ENCODE measurements around the gene SGCD. TPM values are rescaled to one million over a fixed set of nuclear protein-coding genes. Genes with fewer than 3 reads are reported as not detected.

SGCD gene
- total and polyA plus RNA-seq, 4 donors: 0.79 to 20.9 (median 6.0) TPM

GRCh38 chr5:156361436-156362109 is 34.6 kb downstream of the SGCD start:
- 76 to 81% methylated on average over 3 of the region's 3 CpGs for WGBS, 2 donors
- Histone ChIP-seq H3K4me3 (no peak overlapping the region), H3K27ac (ENCODE audit: low read depth in 1 of 2, low read length in 1 of 2) (no peak overlapping the region), H3K9ac (ENCODE audit: insufficient read depth in 1 of 2, low read length in 2 of 2) (no peak overlapping the region), H3K27me3 (ENCODE audit: control insufficient read depth in 3 of 3, insufficient read depth in 3 of 3, low read length in 2 of 3) (no peaks in the 10 kb centered on the region), H3K4me1 (ENCODE audit: control insufficient read depth in 5 of 5, insufficient read depth in 5 of 5, low read length in 5 of 5) (peaks cover 0 to 9% (median 0%) of the 10 kb centered on the region in 5 donors), H3K9me3 (ENCODE audit: control insufficient read depth in 4 of 4, insufficient read depth in 3 of 4, low read length in 3 of 4) (peaks cover 0 to 3% (median 0%) of the 10 kb centered on the region in 4 donors), H3K36me3 (ENCODE audit: control insufficient read depth in 4 of 4, insufficient read depth in 4 of 4, low read length in 4 of 4) (peaks cover 0 to 3% (median 1%) of the 10 kb centered on the region in 4 donors)
- DNase-seq (no peak), ATAC-seq (ENCODE audit: insufficient read depth, low FRiP score) (no peak)
- TF ChIP-seq, protein P1, sequence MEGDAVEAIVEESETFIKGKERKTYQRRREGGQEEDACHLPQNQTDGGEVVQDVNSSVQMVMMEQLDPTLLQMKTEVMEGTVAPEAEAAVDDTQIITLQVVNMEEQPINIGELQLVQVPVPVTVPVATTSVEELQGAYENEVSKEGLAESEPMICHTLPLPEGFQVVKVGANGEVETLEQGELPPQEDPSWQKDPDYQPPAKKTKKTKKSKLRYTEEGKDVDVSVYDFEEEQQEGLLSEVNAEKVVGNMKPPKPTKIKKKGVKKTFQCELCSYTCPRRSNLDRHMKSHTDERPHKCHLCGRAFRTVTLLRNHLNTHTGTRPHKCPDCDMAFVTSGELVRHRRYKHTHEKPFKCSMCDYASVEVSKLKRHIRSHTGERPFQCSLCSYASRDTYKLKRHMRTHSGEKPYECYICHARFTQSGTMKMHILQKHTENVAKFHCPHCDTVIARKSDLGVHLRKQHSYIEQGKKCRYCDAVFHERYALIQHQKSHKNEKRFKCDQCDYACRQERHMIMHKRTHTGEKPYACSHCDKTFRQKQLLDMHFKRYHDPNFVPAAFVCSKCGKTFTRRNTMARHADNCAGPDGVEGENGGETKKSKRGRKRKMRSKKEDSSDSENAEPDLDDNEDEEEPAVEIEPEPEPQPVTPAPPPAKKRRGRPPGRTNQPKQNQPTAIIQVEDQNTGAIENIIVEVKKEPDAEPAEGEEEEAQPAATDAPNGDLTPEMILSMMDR (IDR thresholded peaks at IDR 0.05; ENCODE audit: control extremely low read depth, extremely low read depth): no peak

- Histone ChIP-seq H3K27ac (ENCODE audit: low read depth in 1 of 2, low read length in 1 of 2) (no peak overlapping the region), H3K9ac (ENCODE audit: insufficient read depth in 1 of 2, low read length in 2 of 2) (no peak overlapping the region), H3K4me1 (ENCODE audit: control insufficient read depth in 5 of 5, insufficient read depth in 5 of 5, low read length in 5 of 5) (peaks cover 0 to 3% (median 0%) of the 10 kb centered on the region in 5 donors), H3K4me3 (no peak overlapping the region), H3K9me3 (ENCODE audit: control insufficient read depth in 4 of 4, insufficient read depth in 3 of 4, low read length in 3 of 4) (peaks cover 0 to 3% (median under 1%) of the 10 kb centered on the region in 4 donors), H3K36me3 (ENCODE audit: control insufficient read depth in 4 of 4, insufficient read depth in 4 of 4, low read length in 4 of 4) (peaks cover 0 to 3% (median 1%) of the 10 kb centered on the region in 4 donors), H3K27me3 (ENCODE audit: control insufficient read depth in 3 of 3, insufficient read depth in 3 of 3, low read length in 2 of 3) (no peaks in the 10 kb centered on the region)
- 81 to 94% methylated on average over 2 of the region's 2 CpGs for WGBS, 2 donors
- DNase-seq (no peak), ATAC-seq (ENCODE audit: insufficient read depth, low FRiP score) (no peak)
- TF ChIP-seq, protein P1 (IDR thresholded peaks at IDR 0.05; ENCODE audit: control extremely low read depth, extremely low read depth): no peak
These were observed 36.9 kb downstream of the SGCD start for GRCh38 chr5:156363861-156364260.

- TF ChIP-seq, protein P1 (IDR thresholded peaks at IDR 0.05; ENCODE audit: control extremely low read depth, extremely low read depth): no peak
- H3K36me3 ChIP-seq (ENCODE audit: control insufficient read depth in 4 of 4, insufficient read depth in 4 of 4, low read length in 4 of 4): peaks cover 0 to 3% (median 0%) of the 10 kb centered on the region in 4 donors
- ATAC-seq (ENCODE audit: insufficient read depth, low FRiP score) (no peak), DNase-seq (no peak)
- no peak overlapping the region for H3K4me3 ChIP-seq
- H3K9ac ChIP-seq (ENCODE audit: insufficient read depth in 1 of 2, low read length in 2 of 2): no peak overlapping the region
- no peak overlapping the region for H3K27ac ChIP-seq (ENCODE audit: low read depth in 1 of 2, low read length in 1 of 2)
- peaks cover 0 to 3% (median 0%) of the 10 kb centered on the region in 5 donors for H3K4me1 ChIP-seq (ENCODE audit: control insufficient read depth in 5 of 5, insufficient read depth in 5 of 5, low read length in 5 of 5)
- H3K9me3 ChIP-seq (ENCODE audit: control insufficient read depth in 4 of 4, insufficient read depth in 3 of 4, low read length in 3 of 4): peaks cover 0 to 2% (median 0%) of the 10 kb centered on the region in 4 donors
- H3K27me3 ChIP-seq (ENCODE audit: control insufficient read depth in 3 of 3, insufficient read depth in 3 of 3, low read length in 2 of 3): no peaks in the 10 kb centered on the region
These were observed 39.6 kb downstream of the SGCD start for GRCh38 chr5:156366521-156366920.
